SK-N-MC (cell line): ENCODE measurements around the gene TGM4.

ENCODE experiments used
- DNase-seq: peaks from one replicate; pipeline ENCODE4 v3.0.0-alpha.2; 2011; ENCODE audit warnings: low read depth, low spot score
- H3K27ac ChIP-seq: fragments of 200-600 bp; sonication (generic); 2 replicates; pipeline ENCODE4 v1.5.1; 2016; ENCODE audit warnings: mixed run types
- H3K36me3 ChIP-seq: fragments of 200-600 bp; sonication (generic); 2 replicates; pipeline ENCODE4 v1.6.1; 2017; ENCODE audit warnings: antibody characterized with exemption, low read length, mixed read lengths; ENCODE audit not compliant: insufficient read depth
- H3K4me3 ChIP-seq: fragments of 200-600 bp; sonication (generic); 2 replicates; pipeline ENCODE4 v1.5.1; 2016
- H3K9ac ChIP-seq: fragments of 200-600 bp; sonication (generic); 2 replicates; pipeline ENCODE4 v1.8.0; 2017; ENCODE audit warnings: mixed run types, mixed read lengths; ENCODE audit not compliant: insufficient read length
- H3K9me3 ChIP-seq: fragments of 200-600 bp; sonication (generic); 2 replicates; pipeline ENCODE4 v1.6.1; 2017; ENCODE audit warnings: low read depth, mild to moderate bottlenecking, antibody characterized with exemption, low read length, moderate library complexity, mixed read lengths
- EZH2 ChIP-seq: fragments of 200-600 bp; sonication (generic); IDR thresholded peaks from one replicate; pipeline ENCODE4 v1.6.1; 2017; ENCODE audit warnings: antibody characterized with exemption
- FOXP2 ChIP-seq: optimal IDR thresholded peaks from 2 replicates; pipeline ENCODE3; 2011; ENCODE audit warnings: mild to moderate bottlenecking, moderate library complexity; ENCODE audit not compliant: insufficient read depth; ENCODE audit errors: extremely low read length, control extremely low read depth
- POLR2AphosphoS5 ChIP-seq: IDR thresholded peaks from 2 replicates; pipeline ENCODE4 v1.6.1; 2012; ENCODE audit warnings: mild to moderate bottlenecking, low read depth, low read length, borderline replicate concordance

The TGM4 gene

DNA sequence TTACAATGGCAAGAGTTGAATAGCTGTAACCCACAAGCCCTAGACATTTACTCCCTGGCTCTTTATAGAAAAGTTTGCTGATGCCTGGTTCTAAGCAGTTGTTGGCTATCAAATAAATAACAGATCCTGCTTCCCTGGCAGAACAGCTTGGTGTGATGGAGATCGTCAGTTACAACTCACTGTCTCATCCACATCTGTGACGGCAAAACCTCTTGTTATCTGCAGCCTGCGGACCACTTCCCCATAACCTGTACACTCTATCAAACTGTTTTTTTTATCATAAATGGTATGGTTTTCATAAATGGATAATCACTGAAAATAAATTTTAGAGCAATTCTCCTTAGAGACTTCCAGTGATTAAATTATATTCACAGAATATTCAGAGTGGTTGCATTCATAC lies 87.5 kb downstream of the TGM4 start:
- peak overlapping the region; percentile 56 for H3K4me3 ChIP-seq
- peak overlapping the region; percentile 99 for H3K27ac ChIP-seq
- TF ChIP-seq POLR2AphosphoS5 (no peak), EZH2 (no peak), FOXP2 (no peak)
- no peak for DNase-seq
- H3K9ac ChIP-seq = peak overlapping the region; percentile 59
- H3K36me3 ChIP-seq = peaks cover 14% of the 10 kb centered on the region; the same call in 1 of the 2 replicates
- no peaks in the 10 kb centered on the region for H3K9me3 ChIP-seq

DNA sequence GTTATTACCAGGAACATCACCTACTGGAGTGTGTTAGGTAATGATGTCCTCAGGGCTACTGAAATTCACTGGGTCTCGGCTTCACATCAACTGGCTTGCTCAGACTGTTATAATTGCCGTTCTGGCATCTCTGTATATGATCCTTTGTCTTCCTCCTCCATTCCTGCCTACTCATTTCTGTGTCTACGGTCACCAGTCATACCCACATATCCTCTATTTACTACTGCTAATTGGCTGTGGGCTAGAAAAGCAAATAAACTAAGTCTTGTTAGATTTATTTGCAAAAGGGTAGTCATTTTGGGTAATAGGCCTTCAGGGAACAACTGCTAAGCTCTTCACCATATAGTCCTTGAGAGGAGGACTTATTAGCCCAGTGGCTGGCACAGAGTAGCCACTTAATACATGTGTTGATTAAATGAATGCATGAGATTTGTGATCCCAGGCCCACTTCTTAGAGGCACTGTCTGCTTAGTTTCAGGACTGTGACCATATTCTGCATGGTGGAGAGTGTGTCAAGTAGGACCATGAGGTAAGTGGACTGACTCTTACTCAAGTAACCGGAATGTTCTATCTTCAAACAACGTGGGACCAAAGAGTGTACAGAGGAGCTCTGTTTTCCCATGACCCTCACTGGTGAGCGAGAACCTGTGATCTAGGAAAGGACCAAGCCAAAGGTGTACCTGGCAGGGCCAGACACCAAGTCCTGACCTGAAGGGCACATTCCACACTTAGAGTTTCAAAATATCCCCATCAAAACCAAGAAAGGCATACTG lies 88.4 kb downstream of the TGM4 start:
- TF ChIP-seq POLR2AphosphoS5 (peak; percentile 68; the same call in 1 of the 2 replicates), FOXP2 (peak; percentile 56), EZH2 (no peak)
- peak; percentile 97 for DNase-seq
- Histone ChIP-seq H3K9ac (peak overlapping the region; percentile 70), H3K27ac (peak overlapping the region; percentile 99), H3K9me3 (no peaks in the 10 kb centered on the region), H3K4me3 (0 out of 2 replicates have a peak overlapping the region, but pooled peaks have one; percentile 18), H3K36me3 (peaks cover 12% of the 10 kb centered on the region; the same call in 1 of the 2 replicates)

DNA sequence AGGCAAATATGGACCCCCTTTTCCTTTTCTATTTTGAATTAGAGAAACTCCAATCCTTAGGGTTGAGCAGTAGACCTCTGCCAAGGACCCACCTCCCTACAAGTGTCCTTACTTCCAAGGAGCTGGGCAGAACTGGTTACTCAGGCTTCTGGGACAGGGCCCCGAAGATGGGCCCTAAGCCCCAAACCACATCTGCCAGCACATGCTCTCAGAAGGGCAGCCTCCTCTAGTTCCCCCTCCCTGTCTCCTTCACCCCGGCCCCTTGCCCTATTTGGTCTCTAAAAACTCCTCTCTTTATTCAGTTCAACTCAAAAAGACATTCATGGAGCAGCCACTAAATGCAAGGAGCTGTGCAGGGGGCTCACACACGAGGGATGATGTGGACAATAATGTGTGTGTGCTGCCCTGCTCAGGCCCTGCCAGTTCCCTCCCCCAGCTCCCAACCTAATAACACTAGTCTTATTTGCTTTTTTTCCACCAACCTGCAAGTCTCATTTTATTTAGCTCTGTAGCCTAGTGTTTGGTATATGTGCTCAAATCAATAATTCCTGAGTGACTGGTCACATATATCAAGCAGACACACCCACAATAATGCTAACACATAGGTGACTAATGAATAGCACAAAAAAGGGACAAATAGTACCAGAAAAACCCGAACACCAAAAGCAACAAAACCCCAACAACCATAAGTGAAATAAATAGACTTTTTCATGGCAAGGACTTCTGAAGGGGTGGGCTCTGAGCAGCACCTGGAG lies 89.3 kb downstream of the TGM4 start:
- Histone ChIP-seq H3K27ac (peak overlapping the region; percentile 99), H3K9ac (peak overlapping the region; percentile 70)

More for the DNA sequence above, 89.3 kb downstream of the TGM4 start:
- Histone ChIP-seq H3K4me3 (no peak overlapping the region), H3K36me3 (peaks cover 6% of the 10 kb centered on the region; the same call in 1 of the 2 replicates), H3K9me3 (no peaks in the 10 kb centered on the region)
- DNase-seq = no peak
- TF ChIP-seq POLR2AphosphoS5 (no peak), FOXP2 (no peak), EZH2 (no peak)
